Progenitor cell of endocrine pancreas (in vitro differentiated cells): ENCODE measurements around the gene NRG4. TPM values are rescaled to one million over a fixed set of nuclear protein-coding genes. Genes with fewer than 3 reads are reported as not detected.

ENCODE experiments used
- DNase-seq: peaks from one replicate; pipeline ENCODE4 v3.0.0; 2021; ENCODE audit warnings: low spot score; ENCODE audit not compliant: unreplicated experiment
- H3K27ac Mint-ChIP-seq: 2 replicates; pipeline ENCODE4 v1.8.0; 2021; ENCODE audit warnings: mild to moderate bottlenecking, moderate library complexity, mixed read lengths
- H3K27me3 Mint-ChIP-seq: 2 replicates; pipeline ENCODE4 v1.8.0; 2021; ENCODE audit warnings: mixed read lengths
- H3K36me3 Mint-ChIP-seq: 2 replicates; pipeline ENCODE4 v1.8.0; 2022; ENCODE audit warnings: mixed read lengths; ENCODE audit not compliant: insufficient read depth
- H3K4me1 Mint-ChIP-seq: 2 replicates; pipeline ENCODE4 v1.8.0; 2021; ENCODE audit warnings: low read depth, mixed read lengths
- H3K4me3 Mint-ChIP-seq: 2 replicates; pipeline ENCODE4 v1.8.0; 2021; ENCODE audit warnings: low read depth, mild to moderate bottlenecking, moderate library complexity, mixed read lengths
- H3K9me3 Mint-ChIP-seq: 2 replicates; pipeline ENCODE4 v1.8.0; 2021; ENCODE audit warnings: low read depth, mixed read lengths
- total RNA-seq: library from RNA; stranded (reverse); gene quantifications from 2 replicates; pipeline ENCODE4 v1.2.1, GENCODE V29; 2021
- TF ChIP-seq, protein P1 (sequence below): fragments of 200-600 bp; sonication (generic); IDR thresholded peaks from one replicate; pipeline ENCODE4 v1.5.0; 2021; ENCODE audit warnings: antibody characterized with exemption, mild to moderate bottlenecking; ENCODE audit not compliant: unreplicated experiment

The NRG4 gene
- total RNA-seq, 1 donor from 2014 or later: 1.0 TPM

DNA sequence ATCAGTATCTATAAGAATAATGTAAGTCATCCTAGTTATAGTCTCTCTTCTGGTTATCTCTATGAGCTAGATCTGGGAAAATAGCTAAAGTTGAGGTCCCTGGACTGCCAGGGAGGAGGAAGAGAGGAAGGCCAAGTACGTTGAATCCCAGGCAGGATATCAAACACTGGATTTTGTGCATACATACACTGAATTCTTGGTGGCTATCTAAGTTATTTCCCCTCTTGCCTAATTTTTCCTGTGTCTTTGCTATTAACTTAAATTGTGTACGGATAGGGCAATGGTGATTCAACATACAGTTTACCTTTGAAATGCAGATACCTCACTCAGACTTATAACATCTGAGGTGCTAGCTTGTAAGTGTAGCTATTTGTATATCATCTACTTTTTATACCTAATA is 81.4 kb downstream of the NRG4 start:
- no peak for DNase-seq
- TF ChIP-seq, protein P1, sequence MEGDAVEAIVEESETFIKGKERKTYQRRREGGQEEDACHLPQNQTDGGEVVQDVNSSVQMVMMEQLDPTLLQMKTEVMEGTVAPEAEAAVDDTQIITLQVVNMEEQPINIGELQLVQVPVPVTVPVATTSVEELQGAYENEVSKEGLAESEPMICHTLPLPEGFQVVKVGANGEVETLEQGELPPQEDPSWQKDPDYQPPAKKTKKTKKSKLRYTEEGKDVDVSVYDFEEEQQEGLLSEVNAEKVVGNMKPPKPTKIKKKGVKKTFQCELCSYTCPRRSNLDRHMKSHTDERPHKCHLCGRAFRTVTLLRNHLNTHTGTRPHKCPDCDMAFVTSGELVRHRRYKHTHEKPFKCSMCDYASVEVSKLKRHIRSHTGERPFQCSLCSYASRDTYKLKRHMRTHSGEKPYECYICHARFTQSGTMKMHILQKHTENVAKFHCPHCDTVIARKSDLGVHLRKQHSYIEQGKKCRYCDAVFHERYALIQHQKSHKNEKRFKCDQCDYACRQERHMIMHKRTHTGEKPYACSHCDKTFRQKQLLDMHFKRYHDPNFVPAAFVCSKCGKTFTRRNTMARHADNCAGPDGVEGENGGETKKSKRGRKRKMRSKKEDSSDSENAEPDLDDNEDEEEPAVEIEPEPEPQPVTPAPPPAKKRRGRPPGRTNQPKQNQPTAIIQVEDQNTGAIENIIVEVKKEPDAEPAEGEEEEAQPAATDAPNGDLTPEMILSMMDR: no peak
- Mint-ChIP-seq H3K4me1 (peaks cover 3% of the 10 kb centered on the region), H3K4me3 (no peak overlapping the region), H3K9me3 (no peaks in the 10 kb centered on the region), H3K36me3 (peaks cover 18% of the 10 kb centered on the region), H3K27ac (no peak overlapping the region), H3K27me3 (no peaks in the 10 kb centered on the region)

DNA sequence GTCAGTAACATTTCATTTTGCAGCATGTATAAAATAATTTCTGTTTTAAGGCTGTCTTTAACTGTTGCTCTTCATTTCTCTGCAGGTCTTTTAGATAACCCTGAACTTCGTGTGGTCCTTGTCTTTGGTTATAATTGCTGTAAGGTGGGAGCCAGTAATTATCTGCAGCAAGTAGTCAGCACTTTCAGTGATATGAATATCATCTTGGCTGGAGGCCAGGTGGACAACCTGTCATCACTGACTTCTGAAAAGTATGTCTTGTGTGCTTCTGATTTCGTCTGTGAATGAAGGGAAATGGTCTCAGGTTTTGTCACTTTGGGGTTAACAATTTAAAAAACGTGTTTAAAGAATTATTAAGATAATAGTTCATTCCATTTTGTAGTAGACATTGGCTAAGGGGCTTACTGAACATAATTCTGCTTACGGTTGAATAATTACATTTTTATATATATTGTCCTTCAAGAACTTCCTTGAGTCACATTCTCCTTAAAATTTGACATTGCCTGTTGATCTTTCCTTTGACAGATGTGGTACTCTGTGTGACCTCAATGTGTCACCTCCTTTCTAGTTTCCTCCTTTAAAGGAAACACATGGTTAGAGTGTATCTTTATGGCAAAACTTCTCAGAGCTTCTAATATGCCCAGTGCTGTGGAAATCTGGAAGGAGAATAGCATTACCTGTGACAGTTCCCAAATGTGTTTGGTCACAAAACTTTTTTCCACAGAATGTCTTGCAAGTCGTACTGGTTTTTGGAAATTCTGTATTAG is 82.2 kb downstream of the NRG4 start:
- peaks cover 6% of the 10 kb centered on the region for H3K4me1 Mint-ChIP-seq
- H3K9me3 Mint-ChIP-seq: no peaks in the 10 kb centered on the region
- no peak overlapping the region for H3K4me3 Mint-ChIP-seq
- H3K27ac Mint-ChIP-seq: no peak overlapping the region
- no peaks in the 10 kb centered on the region for H3K27me3 Mint-ChIP-seq
- peaks cover 16% of the 10 kb centered on the region for H3K36me3 Mint-ChIP-seq
- DNase-seq: no peak
- TF ChIP-seq, protein P1: no peak

DNA sequence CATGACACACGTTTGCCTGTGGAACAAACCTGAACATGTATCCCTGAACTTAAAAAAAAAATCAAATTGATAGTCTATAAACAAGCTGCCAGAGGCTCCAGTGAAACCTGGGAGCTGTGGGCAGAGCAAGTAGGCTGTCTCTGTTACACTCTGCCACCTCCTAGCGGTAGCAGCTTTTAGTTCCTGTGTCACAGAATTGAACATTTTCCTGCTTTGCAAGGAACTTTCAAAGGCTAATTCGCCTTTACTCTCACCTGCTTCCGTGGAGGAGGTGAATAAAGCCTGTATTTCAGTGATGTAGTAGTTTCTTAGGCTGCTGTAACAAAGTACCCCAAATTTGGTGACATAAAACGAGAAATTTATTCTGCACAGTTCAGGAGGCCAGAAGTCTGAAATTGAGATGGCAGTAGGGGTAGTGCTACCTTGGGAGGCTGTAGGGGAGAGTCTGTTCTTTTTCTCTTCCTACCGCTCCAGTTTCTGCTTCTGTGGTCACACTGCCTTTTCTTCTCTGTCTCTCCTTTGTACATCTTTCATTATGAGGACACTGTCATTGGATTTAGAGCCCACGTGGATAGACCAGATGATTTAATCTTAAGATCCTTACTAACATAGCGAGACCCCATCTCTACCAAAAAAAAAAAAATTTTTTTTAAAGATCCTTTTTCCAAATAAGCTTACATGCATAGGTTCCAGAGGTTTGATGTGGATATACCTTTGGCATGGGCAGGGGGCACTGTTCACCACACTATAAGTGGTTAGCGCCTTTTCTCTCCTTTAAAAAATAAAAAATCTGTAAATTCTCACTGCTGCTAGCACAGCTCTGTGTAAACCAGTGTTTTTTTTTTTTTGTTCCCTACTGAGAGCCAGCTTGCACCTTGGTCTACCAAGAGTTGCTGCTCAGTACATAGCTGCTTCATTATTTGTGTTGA is 83.3 kb downstream of the NRG4 start:
- Mint-ChIP-seq H3K4me1 (peaks cover 10% of the 10 kb centered on the region), H3K27ac (no peak overlapping the region), H3K9me3 (no peaks in the 10 kb centered on the region), H3K27me3 (no peaks in the 10 kb centered on the region), H3K4me3 (no peak overlapping the region), H3K36me3 (peaks cover 15% of the 10 kb centered on the region)
- no peak for DNase-seq
- TF ChIP-seq, protein P1: peak; percentile 58

DNA sequence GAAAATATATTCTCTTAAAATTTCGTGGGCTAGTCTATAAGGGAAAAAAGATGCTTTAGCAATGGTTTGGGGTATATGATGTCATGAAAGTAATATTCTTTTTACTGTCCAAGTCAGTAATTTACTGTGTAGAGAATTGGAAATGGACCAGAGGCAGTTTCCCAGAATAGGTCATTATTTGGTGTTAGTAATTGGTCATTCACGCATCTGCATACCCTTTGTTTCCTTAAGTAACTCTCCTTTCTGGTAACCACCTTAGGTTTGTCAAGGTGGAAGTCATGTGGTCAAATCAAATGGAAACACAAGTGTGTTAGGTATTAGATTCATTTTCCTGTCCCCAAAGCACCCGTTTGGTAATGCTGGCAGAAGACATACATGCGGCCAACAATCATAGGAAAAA is 84.6 kb downstream of the NRG4 start:
- Mint-ChIP-seq H3K27me3 (no peaks in the 10 kb centered on the region), H3K36me3 (peaks cover 13% of the 10 kb centered on the region), H3K27ac (no peak overlapping the region), H3K4me1 (peaks cover 15% of the 10 kb centered on the region), H3K4me3 (no peak overlapping the region), H3K9me3 (no peaks in the 10 kb centered on the region)
- no peak for DNase-seq
- TF ChIP-seq, protein P1: no peak

DNA sequence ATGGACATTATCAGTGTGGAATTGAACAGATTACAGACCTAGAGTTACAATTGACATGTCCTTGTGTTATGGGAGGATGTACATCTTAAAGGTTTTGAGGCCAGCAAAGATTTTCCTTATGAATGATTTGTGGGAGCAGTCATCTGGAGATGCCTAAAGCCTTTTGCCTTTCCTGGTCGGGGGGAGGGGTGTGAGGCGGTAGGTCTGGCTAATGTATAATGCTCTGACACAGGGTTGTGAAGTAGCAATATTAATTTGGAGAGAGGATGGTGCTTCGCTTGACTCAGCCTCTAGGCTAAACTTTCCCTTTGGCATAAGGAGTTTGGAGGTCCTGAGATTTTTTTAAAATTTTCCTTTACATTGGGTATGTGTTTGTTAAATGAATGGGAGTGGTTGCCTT is 85.3 kb downstream of the NRG4 start:
- H3K36me3 Mint-ChIP-seq: peaks cover 12% of the 10 kb centered on the region
- H3K27me3 Mint-ChIP-seq: no peaks in the 10 kb centered on the region
- TF ChIP-seq, protein P1: no peak
- no peak for DNase-seq
- H3K4me1 Mint-ChIP-seq: peaks cover 18% of the 10 kb centered on the region
- H3K4me3 Mint-ChIP-seq: no peak overlapping the region
- no peaks in the 10 kb centered on the region for H3K9me3 Mint-ChIP-seq
- H3K27ac Mint-ChIP-seq: no peak overlapping the region
